IPS-18c (cell line): Measurements from ENCODE around the gene NUP214.

Experiments
- H3K4me3 ChIP-seq: 2 replicates; pipeline ENCODE4 v1.7.0; 2013; ENCODE audit warnings: low read depth, mild to moderate bottlenecking, low read length, moderate library complexity; ENCODE audit not compliant: insufficient read depth
- H3K9me3 ChIP-seq: one replicate; pipeline ENCODE4 v1.6.1; 2013; ENCODE audit warnings: mild to moderate bottlenecking, low read length, moderate library complexity; ENCODE audit not compliant: control insufficient read depth, insufficient read depth

NUP214 gene

GRCh38 chr9:131282688-131283422, 157.5 kb downstream of the NUP214 start:
- peak overlapping the region; percentile 55 for H3K4me3 ChIP-seq
- H3K9me3 ChIP-seq: no peaks in the 10 kb centered on the region
